Measurements from ENCODE around the gene PMFBP1.

Gene PMFBP1

GRCh38 chr16:72131036-72131435, 40.9 kb downstream of the PMFBP1 start:
- DNase-seq (ENCODE audit: low spot score) = peak; percentile 31

- DNase-seq (ENCODE audit: low spot score) = no peak
These were observed 41.8 kb downstream of the PMFBP1 start for GRCh38 chr16:72129976-72130656.

- DNase-seq (ENCODE audit: low spot score) = no peak
These were observed 43.3 kb downstream of the PMFBP1 start for GRCh38 chr16:72128701-72129100.

GRCh38 chr16:72126429-72126765, 45.6 kb downstream of the PMFBP1 start:
- DNase-seq (ENCODE audit: low spot score) = no peak

DNA sequence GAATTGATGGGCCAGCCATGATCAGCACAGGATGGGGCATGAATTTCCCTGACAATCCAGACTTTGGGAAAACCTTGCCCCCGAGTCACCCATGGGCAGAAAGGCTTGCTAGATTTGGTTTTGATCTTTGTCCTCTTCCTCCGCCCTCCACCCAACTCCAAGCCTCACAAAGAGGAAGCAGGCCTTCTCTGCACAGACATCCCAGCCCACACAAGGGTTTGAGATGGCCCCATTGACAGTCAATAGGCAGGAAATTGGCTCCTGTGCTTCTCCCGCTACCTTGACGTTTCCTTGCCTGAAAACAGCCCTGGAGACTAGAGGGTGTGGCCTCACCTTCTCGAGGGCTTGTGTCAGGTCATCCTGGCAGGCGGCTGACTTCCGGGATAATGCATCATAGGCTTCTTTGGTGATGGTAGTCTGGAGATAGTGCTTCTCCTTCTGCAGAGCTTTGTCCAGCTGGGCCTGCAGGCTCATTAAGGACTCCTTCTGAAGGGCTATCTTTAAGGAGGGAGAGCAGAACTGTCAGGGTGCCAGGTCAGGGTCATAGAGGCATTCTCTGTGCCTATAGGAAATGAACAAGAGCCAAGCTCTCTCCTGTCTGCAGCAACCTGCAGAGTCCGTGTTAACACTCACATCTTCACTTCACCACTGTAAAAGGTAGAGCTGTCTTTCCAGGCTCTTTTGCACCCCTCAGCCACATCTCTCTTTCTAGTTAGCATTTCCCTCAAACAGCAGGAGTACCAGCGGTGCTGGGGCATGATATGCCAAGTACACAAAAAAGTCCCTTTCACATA, 46.1 kb downstream of the PMFBP1 start:
- DNase-seq (ENCODE audit: low spot score) = no peak

GRCh38 chr16:72124761-72125634, 47.0 kb downstream of the PMFBP1 start:
- DNase-seq (ENCODE audit: low spot score) = peak; percentile 86

DNA sequence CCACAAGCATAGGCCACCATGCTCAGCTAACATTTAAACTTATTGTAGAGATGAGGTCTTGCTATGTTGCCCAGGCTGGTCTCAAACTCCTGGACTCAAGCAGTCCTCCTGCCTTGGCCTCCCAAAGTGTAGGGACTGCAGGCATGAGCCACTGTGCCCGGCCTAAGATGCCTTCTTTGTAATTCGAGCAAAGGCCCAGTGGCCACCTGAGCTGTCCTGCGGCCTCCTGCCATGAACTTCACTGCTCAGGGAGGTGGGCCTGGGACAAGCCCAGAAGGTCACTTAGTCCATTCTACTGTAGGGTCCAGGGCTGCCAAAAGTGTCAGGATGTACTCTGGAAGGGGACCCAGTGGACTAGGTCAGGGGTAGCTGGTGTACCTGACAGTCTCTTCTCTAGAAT, 47.8 kb downstream of the PMFBP1 start:
- no peak for DNase-seq (ENCODE audit: low spot score)

DNA sequence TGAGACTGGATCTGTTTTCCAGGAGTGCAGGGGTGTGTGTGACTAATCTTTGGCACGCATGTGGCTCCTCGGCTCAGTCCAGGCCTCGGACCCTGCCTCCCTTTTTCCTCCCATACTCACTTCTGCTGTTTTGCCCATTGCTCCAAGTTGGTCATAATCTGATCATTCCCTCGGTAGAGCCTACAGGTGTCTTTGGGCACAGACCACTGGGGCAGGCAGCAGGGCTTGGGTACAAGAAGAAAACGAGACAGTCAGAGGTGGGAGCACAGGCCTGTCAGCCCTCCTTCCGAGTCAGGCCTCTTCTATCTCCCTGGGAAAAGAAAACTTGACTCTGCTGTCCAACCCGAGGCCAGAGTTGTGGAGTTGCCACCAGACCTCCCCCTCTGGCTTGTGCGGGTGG, 48.5 kb downstream of the PMFBP1 start:
- no peak for DNase-seq (ENCODE audit: low spot score)

DNA sequence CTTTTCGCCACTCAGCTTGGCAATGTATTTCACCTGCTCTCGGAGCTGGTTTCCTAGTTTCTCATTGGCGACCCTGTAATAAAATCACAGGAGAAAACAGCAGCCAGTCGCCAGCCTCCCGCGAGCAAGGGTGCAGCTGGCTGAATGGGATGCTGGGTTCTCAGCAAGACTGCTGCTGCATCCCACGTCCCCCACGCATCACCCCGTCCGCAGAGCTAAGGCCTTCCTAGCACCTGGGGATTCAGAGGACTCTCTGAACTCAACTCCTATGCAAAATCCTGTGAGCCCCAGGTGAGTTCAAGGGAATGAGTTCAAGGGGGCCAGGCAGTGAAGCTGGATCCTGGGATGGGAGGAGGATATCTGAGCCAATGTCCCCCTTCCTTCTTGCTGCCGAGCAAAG, 49.0 kb downstream of the PMFBP1 start:
- no peak for DNase-seq (ENCODE audit: low spot score)

- DNase-seq (ENCODE audit: low spot score) = no peak
These were observed 49.6 kb downstream of the PMFBP1 start for GRCh38 chr16:72122308-72122707.

DNA sequence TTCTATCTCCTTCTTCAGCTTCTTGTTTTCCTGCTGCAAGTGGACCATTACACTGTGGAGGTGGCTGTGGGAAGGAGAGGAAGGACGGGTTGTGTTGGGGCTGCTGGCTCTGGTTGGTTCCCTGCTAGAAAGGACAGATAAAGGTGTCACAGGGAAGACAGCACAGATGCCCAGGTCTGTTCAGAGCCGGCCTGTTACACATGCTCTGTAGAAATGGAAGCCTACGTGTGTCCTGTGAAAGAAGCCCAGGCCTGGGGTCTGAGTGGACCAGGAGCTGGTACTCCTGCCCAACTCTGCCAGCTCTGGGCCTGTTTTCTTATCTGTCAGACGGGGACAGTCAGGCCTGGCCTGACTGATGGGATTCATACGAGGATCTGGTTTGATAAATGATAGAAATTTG, 51.9 kb downstream of the PMFBP1 start:
- DNase-seq (ENCODE audit: low spot score) = no peak

- DNase-seq (ENCODE audit: low spot score) = no peak
These were observed 58.4 kb downstream of the PMFBP1 start for GRCh38 chr16:72113616-72113945.

DNA sequence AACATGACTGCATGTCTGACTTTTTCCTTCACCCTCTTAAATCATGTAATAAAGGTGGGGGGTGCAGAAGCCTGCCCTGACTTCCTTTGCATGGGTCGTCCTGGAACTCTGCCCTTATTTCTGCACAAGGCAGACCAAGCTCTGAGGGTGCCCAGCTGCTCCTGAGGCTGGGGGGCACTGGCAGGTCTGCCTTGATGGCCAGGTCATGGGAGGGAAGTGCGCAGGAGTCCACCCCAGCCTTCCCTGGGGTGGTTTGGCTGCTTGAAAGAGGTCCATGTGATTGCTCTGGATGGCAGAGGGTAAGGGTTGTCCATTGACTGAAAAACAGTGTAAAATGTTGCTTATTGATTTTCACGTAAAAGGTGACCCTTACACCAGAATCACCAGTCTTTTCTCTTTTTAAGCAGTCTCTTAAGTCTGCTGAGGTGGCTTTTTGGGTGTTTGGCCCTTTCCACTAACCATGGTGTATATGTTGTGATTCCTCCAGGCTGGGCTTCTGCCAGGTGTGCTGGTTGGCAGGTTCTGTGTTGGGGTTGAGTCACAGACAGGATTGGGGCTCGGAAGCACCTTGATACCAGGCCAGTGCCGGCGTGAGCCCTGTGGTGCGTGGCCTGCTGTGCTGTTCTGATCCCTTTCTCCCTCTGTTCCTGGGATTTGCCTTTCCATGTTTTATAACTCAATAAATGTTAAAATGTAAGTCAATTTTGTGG, 58.9 kb downstream of the PMFBP1 start:
- no peak for DNase-seq (ENCODE audit: low spot score)

DNA sequence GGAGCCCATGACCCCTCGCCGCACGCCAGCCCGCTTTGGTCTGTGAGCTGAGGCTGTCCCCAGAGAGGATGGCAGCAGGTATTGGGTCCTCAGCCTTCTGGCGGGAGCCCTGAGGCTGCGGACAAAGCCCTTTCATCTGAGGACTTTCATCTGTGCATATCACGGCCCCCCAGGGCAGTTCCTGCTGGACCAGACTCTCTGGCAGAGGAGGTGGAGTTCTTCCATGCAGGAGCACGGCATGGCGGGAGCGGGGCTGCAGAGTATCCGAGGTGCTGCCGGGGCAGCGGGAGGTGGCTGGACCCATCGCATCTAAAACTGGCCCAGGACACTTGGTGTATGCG, 59.5 kb downstream of the PMFBP1 start:
- no peak for DNase-seq (ENCODE audit: low spot score)

DNA sequence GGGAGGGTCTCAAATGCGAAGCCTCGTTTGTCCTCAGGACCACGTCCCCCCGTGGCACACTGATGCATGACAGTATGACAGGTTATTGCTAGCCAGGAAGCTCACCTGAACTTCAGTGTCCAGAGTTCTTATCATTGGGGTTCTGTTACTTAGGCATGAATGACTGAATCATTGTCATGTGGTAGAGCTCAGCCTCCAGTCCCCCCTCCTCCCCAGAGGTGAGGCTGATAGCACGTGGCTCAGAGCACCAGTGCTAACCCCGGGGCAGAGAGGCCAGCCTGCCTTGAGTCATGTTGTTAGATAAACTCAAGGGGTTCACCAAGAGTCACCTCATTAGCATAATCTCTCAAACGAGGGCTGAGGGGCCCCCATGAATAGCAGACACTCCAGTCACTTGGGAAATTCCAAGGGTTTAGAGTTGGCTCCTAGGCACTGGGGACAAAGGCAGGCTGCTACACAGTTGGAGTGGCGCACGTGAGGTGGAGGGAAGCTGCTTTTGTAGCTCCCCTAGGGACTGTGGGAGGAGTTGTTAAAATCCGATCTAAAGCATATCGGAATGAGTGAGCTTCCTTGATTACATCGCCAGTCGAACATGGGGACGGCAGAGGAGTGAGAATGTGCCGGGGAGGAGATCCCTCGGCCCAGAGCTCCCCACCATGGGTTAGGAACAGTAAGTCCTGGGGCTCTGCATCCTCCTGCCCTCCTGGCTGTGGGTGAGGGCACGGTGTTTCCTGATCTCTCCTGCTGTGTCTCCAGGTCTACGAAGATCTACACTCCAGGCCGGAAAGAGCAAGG, 60.1 kb downstream of the PMFBP1 start:
- no peak for DNase-seq (ENCODE audit: low spot score)

DNA sequence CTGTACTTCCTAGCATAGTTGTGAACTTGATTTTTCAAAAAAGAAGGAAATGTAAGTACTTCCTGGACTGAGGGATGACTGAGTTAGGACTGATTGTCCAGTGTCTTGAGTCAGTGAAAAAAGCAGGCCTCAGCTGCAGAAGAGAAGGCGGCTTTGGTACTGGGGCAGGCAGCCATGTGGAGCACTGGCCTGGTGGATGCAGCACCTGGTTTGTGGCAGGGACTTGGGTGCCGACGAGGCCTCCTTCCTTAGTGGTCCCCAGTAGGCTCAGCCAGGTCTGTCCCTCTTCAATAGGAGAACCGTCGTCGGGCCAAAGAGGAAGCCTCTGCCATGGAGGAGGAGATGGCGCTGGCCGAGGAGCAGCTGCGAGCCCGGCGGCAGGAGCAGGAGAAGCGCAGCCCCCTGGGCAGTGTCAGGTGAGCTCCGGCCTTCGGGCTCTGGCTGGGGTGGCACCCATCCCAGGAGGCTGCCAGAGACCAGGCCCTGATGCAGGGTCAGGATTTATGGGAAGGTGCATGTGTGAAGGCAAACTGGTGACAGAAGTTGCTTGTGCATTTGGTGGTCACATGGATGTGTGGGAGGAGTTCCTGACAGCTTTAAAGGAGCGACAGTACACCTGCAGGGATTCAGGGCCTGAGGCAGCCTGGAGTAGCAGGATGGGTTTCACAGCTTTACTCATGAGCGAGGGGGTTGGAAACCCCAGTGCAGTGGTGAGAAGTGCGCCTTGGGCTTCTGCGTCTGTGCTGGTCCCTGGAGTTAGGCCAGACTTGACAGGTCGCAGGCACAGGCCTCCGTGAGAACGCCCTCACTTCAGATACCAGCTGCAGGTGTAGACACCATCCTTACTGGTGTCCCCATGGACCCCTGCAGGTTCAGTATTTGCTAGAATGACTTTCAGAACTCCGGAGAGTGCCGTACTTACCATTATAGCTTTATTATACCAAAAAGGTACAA, 61.0 kb downstream of the PMFBP1 start:
- no peak for DNase-seq (ENCODE audit: low spot score)

GRCh38 chr16:72109966-72110530, 61.9 kb downstream of the PMFBP1 start:
- no peak for DNase-seq (ENCODE audit: low spot score)

- DNase-seq (ENCODE audit: low spot score) = no peak
These were observed 62.7 kb downstream of the PMFBP1 start for GRCh38 chr16:72109300-72109699.

DNA sequence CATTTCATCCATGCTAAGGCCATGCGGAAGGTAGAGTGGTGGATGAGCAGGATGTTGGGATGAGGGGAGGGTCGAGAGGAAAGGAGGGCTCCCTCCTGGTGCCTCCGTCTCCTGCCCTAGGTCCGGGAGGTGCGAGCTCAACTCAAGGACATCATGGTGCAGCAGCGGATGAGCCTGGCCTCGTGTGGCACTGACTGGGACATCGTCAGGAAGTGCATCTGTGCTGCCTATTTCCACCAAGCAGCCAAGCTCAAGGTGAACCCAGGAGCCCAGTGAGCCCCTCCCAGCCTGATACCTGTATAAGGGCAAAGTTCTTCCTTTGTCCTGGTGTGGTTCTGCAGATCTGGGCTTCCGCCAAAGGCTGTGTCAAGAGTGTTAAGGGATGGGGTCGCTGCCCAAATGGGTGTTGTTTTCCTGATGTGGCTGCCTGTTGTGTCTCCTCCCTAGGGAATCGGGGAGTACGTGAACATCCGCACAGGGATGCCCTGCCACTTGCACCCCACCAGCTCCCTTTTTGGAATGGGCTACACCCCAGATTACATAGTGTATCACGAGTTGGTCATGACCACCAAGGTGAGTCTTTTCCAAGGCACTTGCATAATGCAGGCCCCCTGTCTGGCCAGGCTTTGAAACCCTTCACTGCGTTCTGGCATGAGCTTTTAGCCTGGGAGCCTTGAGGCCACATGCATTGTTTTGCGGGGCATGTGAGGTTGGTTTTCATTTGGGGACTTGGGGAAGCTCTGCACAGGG, 63.4 kb downstream of the PMFBP1 start:
- DNase-seq (ENCODE audit: low spot score) = no peak
